HUES64 (cell line): ENCODE results near the gene PIK3R5.

Experiments used
- H3K27ac ChIP-seq: 2 replicates; pipeline ENCODE4 v1.7.0; 2013; ENCODE audit warnings: low read depth, low read length, inconsistent platforms
- H3K27me3 ChIP-seq: 2 replicates; pipeline ENCODE4 v1.6.1; 2013; ENCODE audit warnings: mild to moderate bottlenecking, low read length; ENCODE audit not compliant: insufficient read depth
- H3K36me3 ChIP-seq: 2 replicates; pipeline ENCODE4 v1.6.1; 2013; ENCODE audit warnings: mild to moderate bottlenecking, low read length; ENCODE audit not compliant: insufficient read depth
- H3K4me1 ChIP-seq: 2 replicates; pipeline ENCODE4 v1.6.1; 2013; ENCODE audit warnings: mild to moderate bottlenecking, low read length, moderate library complexity; ENCODE audit not compliant: insufficient read depth
- H3K4me3 ChIP-seq: 2 replicates; pipeline ENCODE4 v1.5.1; 2013; ENCODE audit warnings: mild to moderate bottlenecking, low read length, moderate library complexity
- H3K9ac ChIP-seq: 2 replicates; pipeline ENCODE4 v1.6.1; 2013; ENCODE audit warnings: mild to moderate bottlenecking, low read depth, low read length
- H3K9me3 ChIP-seq: 2 replicates; pipeline ENCODE4 v1.6.1; 2013; ENCODE audit warnings: low read depth, low read length; ENCODE audit not compliant: insufficient read depth
- WGBS: fragments of 150-250, 120-280 bp; methylation state at CpG from one replicate; pipeline ENCODE4 v1.1.7; 2013; ENCODE audit warnings: missing lambda C conversion rate; 5-methylcytosine and 5-hydroxymethylcytosine counted together

Gene PIK3R5

GRCh38 chr17:8948462-8948861 is 17.0 kb downstream of the PIK3R5 start:
- Histone ChIP-seq H3K9me3 (no peaks in the 10 kb centered on the region), H3K36me3 (no peaks in the 10 kb centered on the region), H3K4me3 (no peak overlapping the region), H3K4me1 (no peaks in the 10 kb centered on the region), H3K9ac (no peak overlapping the region), H3K27ac (no peak overlapping the region), H3K27me3 (no peaks in the 10 kb centered on the region)
- WGBS = 95% methylated on average over 7 of the region's 7 CpGs

- no peaks in the 10 kb centered on the region for H3K36me3 ChIP-seq
- H3K9me3 ChIP-seq = no peaks in the 10 kb centered on the region
- H3K4me1 ChIP-seq = no peaks in the 10 kb centered on the region
- no peak overlapping the region for H3K9ac ChIP-seq
- 93% methylated on average over 5 of the region's 7 CpGs for WGBS
- no peak overlapping the region for H3K4me3 ChIP-seq
- H3K27ac ChIP-seq = no peak overlapping the region
- no peaks in the 10 kb centered on the region for H3K27me3 ChIP-seq
Measured at GRCh38 chr17:8947201-8947600, 18.3 kb downstream of the PIK3R5 start.

GRCh38 chr17:8946476-8946875 is 19.0 kb downstream of the PIK3R5 start:
- WGBS = 94% methylated on average over 6 of the region's 6 CpGs
- Histone ChIP-seq H3K4me1 (no peaks in the 10 kb centered on the region), H3K27ac (no peak overlapping the region), H3K9me3 (no peaks in the 10 kb centered on the region), H3K9ac (no peak overlapping the region), H3K27me3 (no peaks in the 10 kb centered on the region), H3K36me3 (no peaks in the 10 kb centered on the region), H3K4me3 (no peak overlapping the region)

GRCh38 chr17:8946071-8946470 is 19.4 kb downstream of the PIK3R5 start:
- Histone ChIP-seq H3K9ac (no peak overlapping the region), H3K36me3 (no peaks in the 10 kb centered on the region), H3K27ac (no peak overlapping the region), H3K4me1 (no peaks in the 10 kb centered on the region), H3K4me3 (no peak overlapping the region), H3K9me3 (no peaks in the 10 kb centered on the region), H3K27me3 (no peaks in the 10 kb centered on the region)
- 90% methylated on average over 8 of the region's 8 CpGs for WGBS

- peaks cover 6% of the 10 kb centered on the region; the same call in 1 of the 2 replicates for H3K4me1 ChIP-seq
- H3K4me3 ChIP-seq = no peak overlapping the region
- WGBS = 93% methylated on average over 4 of the region's 4 CpGs
- no peak overlapping the region for H3K27ac ChIP-seq
- H3K9me3 ChIP-seq = no peaks in the 10 kb centered on the region
- H3K27me3 ChIP-seq = no peaks in the 10 kb centered on the region
- H3K36me3 ChIP-seq = no peaks in the 10 kb centered on the region
- no peak overlapping the region for H3K9ac ChIP-seq
Measured at GRCh38 chr17:8944748-8945147, 20.8 kb downstream of the PIK3R5 start.

- Histone ChIP-seq H3K9ac (no peak overlapping the region), H3K27me3 (no peaks in the 10 kb centered on the region), H3K27ac (no peak overlapping the region), H3K4me1 (peaks cover 13% of the 10 kb centered on the region; the same call in 1 of the 2 replicates), H3K36me3 (no peaks in the 10 kb centered on the region), H3K9me3 (no peaks in the 10 kb centered on the region), H3K4me3 (no peak overlapping the region)
Measured at GRCh38 chr17:8944083-8944482, 21.4 kb downstream of the PIK3R5 start.

- H3K9ac ChIP-seq = no peak overlapping the region
- peaks cover 13% of the 10 kb centered on the region; the same call in 1 of the 2 replicates for H3K4me1 ChIP-seq
- no peaks in the 10 kb centered on the region for H3K9me3 ChIP-seq
- no peaks in the 10 kb centered on the region for H3K36me3 ChIP-seq
- no peak overlapping the region for H3K4me3 ChIP-seq
- no peak overlapping the region for H3K27ac ChIP-seq
- H3K27me3 ChIP-seq = no peaks in the 10 kb centered on the region
- WGBS = 79% methylated on average over 8 of the region's 8 CpGs
Measured at GRCh38 chr17:8941980-8942622, 23.4 kb downstream of the PIK3R5 start.

- WGBS = 93% methylated on average over 14 of the region's 14 CpGs
- Histone ChIP-seq H3K27ac (no peak overlapping the region), H3K36me3 (no peaks in the 10 kb centered on the region), H3K9me3 (no peaks in the 10 kb centered on the region), H3K4me3 (no peak overlapping the region), H3K9ac (no peak overlapping the region), H3K27me3 (no peaks in the 10 kb centered on the region), H3K4me1 (peaks cover 13% of the 10 kb centered on the region; the same call in 1 of the 2 replicates)
Measured at GRCh38 chr17:8941520-8941919, 24.0 kb downstream of the PIK3R5 start.

- Histone ChIP-seq H3K9me3 (no peaks in the 10 kb centered on the region), H3K4me1 (peaks cover 13% of the 10 kb centered on the region; the same call in 1 of the 2 replicates), H3K27me3 (no peaks in the 10 kb centered on the region), H3K4me3 (no peak overlapping the region), H3K27ac (no peak overlapping the region), H3K9ac (no peak overlapping the region), H3K36me3 (no peaks in the 10 kb centered on the region)
- WGBS = 74% methylated on average over 6 of the region's 6 CpGs
Measured at GRCh38 chr17:8940866-8941471, 24.5 kb downstream of the PIK3R5 start.

GRCh38 chr17:8939496-8940334 is 25.8 kb downstream of the PIK3R5 start:
- Histone ChIP-seq H3K36me3 (no peaks in the 10 kb centered on the region), H3K4me1 (peaks cover 20% of the 10 kb centered on the region; the same call in 1 of the 2 replicates), H3K9ac (no peak overlapping the region), H3K27me3 (no peaks in the 10 kb centered on the region), H3K4me3 (no peak overlapping the region), H3K27ac (no peak overlapping the region), H3K9me3 (no peaks in the 10 kb centered on the region)
- WGBS = 66% methylated on average over 12 of the region's 12 CpGs

GRCh38 chr17:8938933-8939332 is 26.6 kb downstream of the PIK3R5 start:
- H3K4me1 ChIP-seq = peaks cover 20% of the 10 kb centered on the region; the same call in 1 of the 2 replicates
- WGBS = 91% methylated on average over 5 of the region's 5 CpGs

More at GRCh38 chr17:8938933-8939332, 26.6 kb downstream of the PIK3R5 start:
- no peak overlapping the region for H3K9ac ChIP-seq
- no peaks in the 10 kb centered on the region for H3K9me3 ChIP-seq
- no peaks in the 10 kb centered on the region for H3K27me3 ChIP-seq
- H3K36me3 ChIP-seq = no peaks in the 10 kb centered on the region
- H3K4me3 ChIP-seq = no peak overlapping the region
- no peak overlapping the region for H3K27ac ChIP-seq
